ENCODE results near the gene MRPL12. TPM values are rescaled to one million over a fixed set of nuclear protein-coding genes. Genes with fewer than 3 reads are reported as not detected.

The MRPL12 gene
- total and polyA plus RNA-seq, 2 of the 13 experiments (the other 11 are each of a cell fraction or from before 2014, with no cell fraction given): 39.1 to 94.1 TPM

DNA sequence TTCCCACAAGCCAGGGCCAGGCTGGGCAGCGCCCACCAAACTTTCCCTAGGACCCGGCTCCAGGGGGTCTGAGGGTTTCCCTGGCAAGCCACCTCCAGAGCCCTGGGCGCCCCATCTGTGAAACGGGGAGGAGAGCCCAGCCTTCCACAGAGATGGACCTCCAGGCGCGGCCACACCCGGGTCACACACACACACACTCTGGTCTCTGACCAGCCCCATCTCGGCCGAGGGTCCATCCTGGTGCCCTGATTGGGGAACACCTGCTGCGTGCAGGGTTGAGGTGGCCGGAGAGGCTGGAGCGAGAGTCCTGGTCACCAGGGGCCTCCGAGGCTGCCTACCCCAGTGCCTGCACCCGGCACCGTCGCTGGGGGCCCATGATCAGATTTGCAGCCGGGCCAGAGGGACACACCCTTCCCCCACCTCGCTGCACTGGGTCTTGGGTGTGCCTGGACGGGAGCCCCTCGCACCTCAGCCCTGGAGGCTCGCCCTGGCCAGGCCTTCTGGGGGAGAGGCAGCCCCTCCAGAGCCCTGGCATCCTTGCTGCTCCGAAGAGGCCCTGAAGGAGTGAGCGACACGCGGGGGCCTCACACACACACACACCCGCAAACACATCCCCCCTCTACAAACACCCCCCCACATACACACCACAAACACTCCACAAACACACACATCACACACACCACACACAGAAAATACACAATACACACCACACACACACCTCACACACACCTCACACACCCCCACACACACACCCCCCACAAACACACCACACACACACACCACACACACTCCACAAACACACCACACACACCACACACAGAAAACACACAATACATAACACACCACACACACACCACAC lies 38.7 kb downstream of the MRPL12 start (continued):
- TF ChIP-seq, protein P1, sequence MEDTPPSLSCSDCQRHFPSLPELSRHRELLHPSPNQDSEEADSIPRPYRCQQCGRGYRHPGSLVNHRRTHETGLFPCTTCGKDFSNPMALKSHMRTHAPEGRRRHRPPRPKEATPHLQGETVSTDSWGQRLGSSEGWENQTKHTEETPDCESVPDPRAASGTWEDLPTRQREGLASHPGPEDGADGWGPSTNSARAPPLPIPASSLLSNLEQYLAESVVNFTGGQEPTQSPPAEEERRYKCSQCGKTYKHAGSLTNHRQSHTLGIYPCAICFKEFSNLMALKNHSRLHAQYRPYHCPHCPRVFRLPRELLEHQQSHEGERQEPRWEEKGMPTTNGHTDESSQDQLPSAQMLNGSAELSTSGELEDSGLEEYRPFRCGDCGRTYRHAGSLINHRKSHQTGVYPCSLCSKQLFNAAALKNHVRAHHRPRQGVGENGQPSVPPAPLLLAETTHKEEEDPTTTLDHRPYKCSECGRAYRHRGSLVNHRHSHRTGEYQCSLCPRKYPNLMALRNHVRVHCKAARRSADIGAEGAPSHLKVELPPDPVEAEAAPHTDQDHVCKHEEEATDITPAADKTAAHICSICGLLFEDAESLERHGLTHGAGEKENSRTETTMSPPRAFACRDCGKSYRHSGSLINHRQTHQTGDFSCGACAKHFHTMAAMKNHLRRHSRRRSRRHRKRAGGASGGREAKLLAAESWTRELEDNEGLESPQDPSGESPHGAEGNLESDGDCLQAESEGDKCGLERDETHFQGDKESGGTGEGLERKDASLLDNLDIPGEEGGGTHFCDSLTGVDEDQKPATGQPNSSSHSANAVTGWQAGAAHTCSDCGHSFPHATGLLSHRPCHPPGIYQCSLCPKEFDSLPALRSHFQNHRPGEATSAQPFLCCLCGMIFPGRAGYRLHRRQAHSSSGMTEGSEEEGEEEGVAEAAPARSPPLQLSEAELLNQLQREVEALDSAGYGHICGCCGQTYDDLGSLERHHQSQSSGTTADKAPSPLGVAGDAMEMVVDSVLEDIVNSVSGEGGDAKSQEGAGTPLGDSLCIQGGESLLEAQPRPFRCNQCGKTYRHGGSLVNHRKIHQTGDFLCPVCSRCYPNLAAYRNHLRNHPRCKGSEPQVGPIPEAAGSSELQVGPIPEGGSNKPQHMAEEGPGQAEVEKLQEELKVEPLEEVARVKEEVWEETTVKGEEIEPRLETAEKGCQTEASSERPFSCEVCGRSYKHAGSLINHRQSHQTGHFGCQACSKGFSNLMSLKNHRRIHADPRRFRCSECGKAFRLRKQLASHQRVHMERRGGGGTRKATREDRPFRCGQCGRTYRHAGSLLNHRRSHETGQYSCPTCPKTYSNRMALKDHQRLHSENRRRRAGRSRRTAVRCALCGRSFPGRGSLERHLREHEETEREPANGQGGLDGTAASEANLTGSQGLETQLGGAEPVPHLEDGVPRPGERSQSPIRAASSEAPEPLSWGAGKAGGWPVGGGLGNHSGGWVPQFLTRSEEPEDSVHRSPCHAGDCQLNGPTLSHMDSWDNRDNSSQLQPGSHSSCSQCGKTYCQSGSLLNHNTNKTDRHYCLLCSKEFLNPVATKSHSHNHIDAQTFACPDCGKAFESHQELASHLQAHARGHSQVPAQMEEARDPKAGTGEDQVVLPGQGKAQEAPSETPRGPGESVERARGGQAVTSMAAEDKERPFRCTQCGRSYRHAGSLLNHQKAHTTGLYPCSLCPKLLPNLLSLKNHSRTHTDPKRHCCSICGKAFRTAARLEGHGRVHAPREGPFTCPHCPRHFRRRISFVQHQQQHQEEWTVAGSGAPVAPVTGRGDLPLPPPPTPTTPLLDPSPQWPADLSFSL (CRISPR knock-in tag; IDR thresholded peaks at IDR 0.05): peak; percentile 99
- TF ChIP-seq ZNF354B (CRISPR knock-in tag; IDR thresholded peaks at IDR 0.05) (no peak), ZNF484 (CRISPR knock-in tag; IDR thresholded peaks at IDR 0.05; ENCODE audit: borderline replicate concordance, low read depth) (no peak), ZNF878 (CRISPR knock-in tag; IDR thresholded peaks at IDR 0.05) (no peak), ZFX (CRISPR knock-in tag; IDR thresholded peaks at IDR 0.05; ENCODE audit: low read depth) (0 out of 2 replicates have a peak, but pooled peaks have one; percentile 24), MAFF (IDR thresholded peaks at IDR 0.05; ENCODE audit: low read depth, low read length) (no peak), GLI4 (CRISPR knock-in tag; IDR thresholded peaks at IDR 0.05; ENCODE audit: borderline replicate concordance) (0 out of 2 replicates have a peak, but pooled peaks have one; percentile 39), DNMT1 (CRISPR knock-in tag; IDR thresholded peaks at IDR 0.05) (peak; percentile 55; the same call in 1 of the 2 replicates), EZH2 (conservative IDR thresholded peaks at IDR 0.05; ENCODE audit: low read depth, low read length) (0 out of 2 replicates have a peak, but pooled peaks have one; percentile 63), ZFP90 (CRISPR knock-in tag; IDR thresholded peaks at IDR 0.05; ENCODE audit: borderline replicate concordance) (0 out of 2 replicates have a peak, but pooled peaks have one; percentile 29), KDM5B (CRISPR knock-in tag; IDR thresholded peaks at IDR 0.05; ENCODE audit: borderline replicate concordance) (peak; percentile 61; the same call in 1 of the 2 replicates), GABPA (IDR thresholded peaks at IDR 0.05; ENCODE audit: low read depth, low read length) (no peak), GABPA (CRISPR knock-in tag; IDR thresholded peaks at IDR 0.05; ENCODE audit: low read depth) (no peak), NFKB2 (CRISPR knock-in tag; IDR thresholded peaks at IDR 0.05; ENCODE audit: borderline replicate concordance) (0 out of 2 replicates have a peak, but pooled peaks have one; percentile 35), ZNF75D (CRISPR knock-in tag; IDR thresholded peaks at IDR 0.05; ENCODE audit: borderline replicate concordance) (no peak), ZNF619 (CRISPR knock-in tag; IDR thresholded peaks at IDR 0.05) (no peak), ZNF441 (CRISPR knock-in tag; IDR thresholded peaks at IDR 0.05; ENCODE audit: borderline replicate concordance) (no peak)
- TF ChIP-seq, protein P2, sequence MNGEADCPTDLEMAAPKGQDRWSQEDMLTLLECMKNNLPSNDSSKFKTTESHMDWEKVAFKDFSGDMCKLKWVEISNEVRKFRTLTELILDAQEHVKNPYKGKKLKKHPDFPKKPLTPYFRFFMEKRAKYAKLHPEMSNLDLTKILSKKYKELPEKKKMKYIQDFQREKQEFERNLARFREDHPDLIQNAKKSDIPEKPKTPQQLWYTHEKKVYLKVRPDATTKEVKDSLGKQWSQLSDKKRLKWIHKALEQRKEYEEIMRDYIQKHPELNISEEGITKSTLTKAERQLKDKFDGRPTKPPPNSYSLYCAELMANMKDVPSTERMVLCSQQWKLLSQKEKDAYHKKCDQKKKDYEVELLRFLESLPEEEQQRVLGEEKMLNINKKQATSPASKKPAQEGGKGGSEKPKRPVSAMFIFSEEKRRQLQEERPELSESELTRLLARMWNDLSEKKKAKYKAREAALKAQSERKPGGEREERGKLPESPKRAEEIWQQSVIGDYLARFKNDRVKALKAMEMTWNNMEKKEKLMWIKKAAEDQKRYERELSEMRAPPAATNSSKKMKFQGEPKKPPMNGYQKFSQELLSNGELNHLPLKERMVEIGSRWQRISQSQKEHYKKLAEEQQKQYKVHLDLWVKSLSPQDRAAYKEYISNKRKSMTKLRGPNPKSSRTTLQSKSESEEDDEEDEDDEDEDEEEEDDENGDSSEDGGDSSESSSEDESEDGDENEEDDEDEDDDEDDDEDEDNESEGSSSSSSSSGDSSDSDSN (CRISPR knock-in tag; IDR thresholded peaks at IDR 0.05): 0 out of 2 replicates have a peak, but pooled peaks have one; percentile 25
- TF ChIP-seq, protein P3, sequence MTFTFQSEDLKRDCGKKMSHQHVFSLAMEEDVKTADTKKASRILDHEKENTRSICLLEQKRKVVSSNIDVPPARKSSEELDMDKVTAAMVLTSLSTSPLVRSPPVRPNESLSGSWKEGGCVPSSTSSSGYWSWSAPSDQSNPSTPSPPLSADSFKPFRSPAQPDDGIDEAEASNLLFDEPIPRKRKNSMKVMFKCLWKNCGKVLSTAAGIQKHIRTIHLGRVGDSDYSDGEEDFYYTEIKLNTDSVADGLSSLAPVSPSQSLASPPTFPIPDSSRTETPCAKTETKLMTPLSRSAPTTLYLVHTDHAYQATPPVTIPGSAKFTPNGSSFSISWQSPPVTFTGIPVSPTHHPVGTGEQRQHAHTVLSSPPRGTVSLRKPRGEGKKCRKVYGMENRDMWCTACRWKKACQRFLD (CRISPR knock-in tag; IDR thresholded peaks at IDR 0.05; ENCODE audit: borderline replicate concordance): no peak

Data from HepG2 (cell line).